K562 (cell line): Measurements from ENCODE around the gene ERN1. TPM values are rescaled to one million over a fixed set of nuclear protein-coding genes. Genes with fewer than 3 reads are reported as not detected.
"Not testable (repeated sequence)": the region's sequence is repeated elsewhere in the genome, so short reads cannot be mapped to it uniquely, and the experiment has no call there.

Experiments
- ATAC-seq: fragments of 200-7000 bp; cut with Tn5 transposase; 3 replicates; pipeline ENCODE4 v1.9.1; 2020; ENCODE audit warnings: moderate library complexity
- BruUV-seq: library from RNA; stranded (reverse); fragments of 400-500 nt; replicated peaks from 2 replicates; lab custom pipeline; 2021; lab: Mats Ljungman, UMichigan
- CTCF ChIA-PET: fragments of 300-600 bp; formaldehyde crosslinking; extraction: SDS; loops from one replicate; lab custom pipeline; 2021; ENCODE audit warnings: low intra/inter-chr PET ratio; lab: Yijun Ruan, JAX
- POLR2A ChIA-PET: fragments of 300-600, 350-650 bp; sonication (Branson Sonifier 250); formaldehyde crosslinking; extraction: SDS; loops from one replicate; lab custom pipeline; 2021; ENCODE audit warnings: antibody characterized with exemption, inconsistent platforms; lab: Yijun Ruan, JAX
- DNase-seq, 4 experiments: peaks; one replicate each; pipeline versions ENCODE4 v3.0.0 to v3.0.0-alpha.2; 2011 to 2018; ENCODE audit warnings: low spot score in 3 of 4, mixed read lengths in 3 of 4; ENCODE audit errors: extremely low read depth in 1 of 4
- FAIRE-seq: peaks from 2 replicates; lab custom pipeline; 2011; peaks lifted over from hg19 to GRCh38; lab: Jason Lieb, UNC
- H2AFZ ChIP-seq: 2 replicates; pipeline ENCODE4 v1.6.0; 2011; ENCODE audit warnings: low read depth, low read length, control low read depth, inconsistent platforms
- H3K27ac ChIP-seq: fragments of 200-600 bp; 3 replicates; pipeline ENCODE4 v1.8.0; 2011; ENCODE audit warnings: low read depth, mild to moderate bottlenecking, control low read depth, inconsistent platforms, low read length, moderate library complexity, mixed read lengths; ENCODE audit errors: extremely low read depth
- H3K27me3 ChIP-seq, 2 experiments: fragments of 300-600 bp in 1 of 2; 2 replicates in 1 of 2; 3 replicates in 1 of 2; pipeline versions ENCODE4 v1.6.0 to v1.8.0; 2011; ENCODE audit warnings: inconsistent platforms in 2 of 2, low read length in 2 of 2, mild to moderate bottlenecking in 1 of 2, mixed read lengths in 1 of 2, moderate library complexity in 1 of 2; ENCODE audit not compliant: control insufficient read depth in 2 of 2, insufficient read depth in 2 of 2
- H3K36me3 ChIP-seq: fragments of 300-600 bp; 3 replicates; pipeline ENCODE4 v1.8.0; 2011; ENCODE audit warnings: mild to moderate bottlenecking, low read length, inconsistent platforms; ENCODE audit not compliant: control insufficient read depth, insufficient read depth
- H3K4me1 ChIP-seq, 2 experiments: fragments of 200-600 bp in 1 of 2; replicated peaks in 1 of 2; 2 replicates in 1 of 2; 3 replicates in 1 of 2; pipeline versions ENCODE4 v1.5.1 to v1.8.0; 2011; ENCODE audit warnings: inconsistent platforms in 2 of 2, low read length in 2 of 2, mild to moderate bottlenecking in 1 of 2, mixed read lengths in 1 of 2, moderate library complexity in 1 of 2; ENCODE audit not compliant: control insufficient read depth in 2 of 2, insufficient read depth in 2 of 2
- H3K4me2 ChIP-seq: 2 replicates; pipeline ENCODE4 v1.6.1; 2011; ENCODE audit warnings: low read length, control low read depth, inconsistent platforms, mixed read lengths; ENCODE audit not compliant: insufficient read depth
- H3K4me3 ChIP-seq: fragments of 200-600 bp; sonication (generic), shearing (Covaris generic); 2 replicates; pipeline ENCODE4 v1.5.1; 2016; ENCODE audit warnings: control low read depth, inconsistent platforms
- H3K79me2 ChIP-seq: fragments of 200-600 bp; 3 replicates; pipeline ENCODE4 v1.8.0; 2011; ENCODE audit warnings: low read length, inconsistent platforms; ENCODE audit not compliant: control insufficient read depth, insufficient read depth
- H3K9ac ChIP-seq, 2 experiments: 2 replicates each; pipeline versions ENCODE4 v1.6.0 to v1.6.1; 2011; ENCODE audit warnings: low read depth in 2 of 2, low read length in 2 of 2, control low read depth in 1 of 2, inconsistent platforms in 1 of 2, mild to moderate bottlenecking in 1 of 2, mixed read lengths in 1 of 2; ENCODE audit not compliant: insufficient read depth in 1 of 2
- H3K9me1 ChIP-seq: one replicate; pipeline ENCODE4 v1.6.0; 2011; ENCODE audit warnings: inconsistent platforms, mild to moderate bottlenecking, low read length, moderate library complexity; ENCODE audit not compliant: control insufficient read depth, insufficient read depth
- H3K9me3 ChIP-seq: replicated peaks from 2 replicates; pipeline ENCODE4 v1.5.1; 2011; ENCODE audit warnings: low read depth, low read length, inconsistent platforms; ENCODE audit not compliant: control insufficient read depth, insufficient read depth
- H4K20me1 ChIP-seq: replicated peaks from 2 replicates; pipeline ENCODE4 v1.6.1; 2011; ENCODE audit warnings: low read length, inconsistent platforms, mixed read lengths; ENCODE audit not compliant: control insufficient read depth, insufficient read depth
- PML ChIP-seq: IDR thresholded peaks from 2 replicates; pipeline ENCODE4 v1.6.1; 2012; ENCODE audit warnings: low read length, inconsistent platforms
- WGBS: fragments of 100-300 bp; shearing (Covaris generic); methylation state at CpG from one replicate; pipeline ENCODE4 v1.1.6; 2016; ENCODE audit warnings: low coverage, mixed read lengths; ENCODE audit not compliant: insufficient coverage; ENCODE audit errors: missing lambda C conversion rate; 5-methylcytosine and 5-hydroxymethylcytosine counted together
- in situ Hi-C: fragments of 300-500 bp; cut with MboI; formaldehyde crosslinking; loops from 4 replicates; pipeline ENCODE4 v1.15.0; 2018; ENCODE audit warnings: inconsistent platforms, mixed read lengths
- intact Hi-C: fragments of 100-400 bp; cut with micrococcal nuclease; formaldehyde crosslinking; loops from 2 replicates; pipeline ENCODE4 v1.14.2; 2022
- polyA plus RNA-seq, 8 experiments: library from polyadenylated mRNA; depleted of rRNA in 4 of 8; stranded (reverse) in 5 of 8; unstranded in 3 of 8; fragments of >200 nt; fragmentation: Nextera tagmentation in 2 of 8; fragmentation: Illumina TruSeq in 1 of 8; extraction: Ambion mirVana in 2 of 8; extraction: Trizol in 1 of 8; gene quantifications; 2 replicates each; pipeline versions ENCODE4 v1.2.1 to v1.2.3, GENCODE V29; 2011 to 2014; ENCODE audit warnings: inconsistent platforms in 1 of 8, missing spikeins in 1 of 8
- total RNA-seq, 7 experiments: library from RNA; depleted of rRNA in 6 of 7; stranded (reverse); fragments of >200 nt in 6 of 7; fragmentation: Illumina TruSeq in 2 of 7; extraction: Trizol in 2 of 7; gene quantifications; 2 replicates each; pipeline versions ENCODE4 v1.2.1 to v1.2.3, GENCODE V29; 2011 to 2021; ENCODE audit warnings: low replicate concordance in 1 of 7
- TF ChIP-seq, protein P1 (sequence below), 3 experiments: IDR thresholded peaks in 2 of 3; conservative IDR thresholded peaks in 1 of 3; 2 replicates each; pipeline ENCODE4 v1.5.1; 2011 to 2012; ENCODE audit warnings: low read length in 3 of 3, mild to moderate bottlenecking in 3 of 3, control low read depth in 2 of 3, improper control_type of control experiment in 1 of 3, inconsistent platforms in 1 of 3, low read depth in 1 of 3, mixed read lengths in 1 of 3, moderate library complexity in 1 of 3; ENCODE audit not compliant: insufficient read depth in 2 of 3

The ERN1 gene
- total and polyA plus RNA-seq, 9 of the 15 experiments (the other 6 are each of a cell fraction or from before 2014, with no cell fraction given), result 2.1 to 22.5 (median 7.3) TPM

DNA sequence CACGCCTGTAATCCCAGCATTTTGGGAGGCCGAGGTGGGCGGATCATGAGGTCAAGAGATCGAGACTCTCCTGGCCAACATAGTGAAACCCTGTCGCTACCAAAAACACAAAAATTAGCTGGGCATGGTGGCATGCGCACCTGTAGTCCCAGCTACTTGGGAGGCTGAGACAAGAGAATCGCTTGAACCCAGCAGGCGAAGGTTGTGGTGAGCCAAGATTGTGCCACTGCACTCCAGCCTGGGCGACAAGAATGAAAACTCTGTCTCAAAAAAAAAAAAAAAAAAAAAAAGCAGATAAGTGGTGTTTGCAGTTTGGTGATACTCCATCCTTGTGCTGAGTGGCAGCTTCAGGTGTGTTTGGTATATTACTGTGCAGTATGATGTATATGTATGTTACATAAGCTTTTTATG is 110.4 kb downstream of the ERN1 start:
- H3K9me1 ChIP-seq, H3K36me3 ChIP-seq, CTCF ChIA-PET, BruUV-seq, H3K9ac ChIP-seq, H3K79me2 ChIP-seq, intact Hi-C loops, ATAC-seq, H3K4me3 ChIP-seq, H2AFZ ChIP-seq, DNase-seq, H3K9me3 ChIP-seq, H3K27me3 ChIP-seq, H3K27ac ChIP-seq, in situ Hi-C loops, H3K4me2 ChIP-seq, H4K20me1 ChIP-seq, FAIRE-seq: not testable (repeated sequence)
- 64% methylated on average over 9 of the region's 9 CpGs for WGBS
- POLR2A ChIA-PET, result interaction anchor here (1.1 to 1.6 kb wide), 2 partner anchors 9 to 12 kb away, joined by 3 read pairs; no protein-coding TSS in a partner anchor
- peaks cover 22 to 26% of the 10 kb centered on the region in 2 experiments; a peak in 4 of 5 replicates for H3K4me1 ChIP-seq

DNA sequence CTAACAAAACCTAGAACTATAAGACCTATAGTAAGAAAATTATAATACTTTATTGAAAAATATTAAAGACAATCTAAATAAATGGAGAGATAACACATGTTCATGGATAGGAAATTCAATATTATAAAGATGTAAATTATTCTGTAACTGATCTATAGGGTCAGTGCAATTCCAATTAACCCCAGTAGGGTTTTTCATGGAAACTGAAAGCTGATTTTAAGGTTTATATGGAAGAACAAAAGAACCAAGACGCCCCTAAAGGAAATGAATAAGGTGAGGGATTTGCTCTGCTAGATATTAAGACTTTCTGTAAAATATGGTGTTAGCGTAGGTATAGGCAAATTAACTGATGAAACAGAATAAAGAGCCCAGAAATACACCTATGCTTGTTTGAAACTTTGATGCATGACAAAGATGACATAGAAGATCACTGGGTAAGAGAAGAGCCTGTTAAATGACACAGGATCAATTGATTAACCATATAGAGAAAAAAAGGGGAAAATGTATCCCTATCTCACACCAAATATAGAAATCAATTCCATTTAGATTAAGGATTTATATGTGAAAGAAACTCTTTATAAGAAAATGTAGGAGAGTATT is 112.5 kb downstream of the ERN1 start:
- 64% methylated on average over 2 of the region's 2 CpGs for WGBS
- H3K27ac ChIP-seq, result no peak overlapping the region
- intact Hi-C loops, result no loop called here

More for the DNA sequence above, 112.5 kb downstream of the ERN1 start:
- in situ Hi-C loops, result no loop called here
- no peak overlapping the region for H3K9ac ChIP-seq
- no peaks in the 10 kb centered on the region for H4K20me1 ChIP-seq
- DNase-seq, result peak in 1 of 4 experiments; percentile 17
- H3K4me2 ChIP-seq, result no peak overlapping the region
- H3K4me1 ChIP-seq, result peaks cover 4 to 7% of the 10 kb centered on the region in 2 experiments; a peak in 3 of 5 replicates
- no peaks in the 10 kb centered on the region for H3K79me2 ChIP-seq
- no peak for ATAC-seq
- no peaks in the 10 kb centered on the region for H3K27me3 ChIP-seq
- no peak overlapping the region for H3K4me3 ChIP-seq
- FAIRE-seq, result no peak
- TF ChIP-seq, protein P1, sequence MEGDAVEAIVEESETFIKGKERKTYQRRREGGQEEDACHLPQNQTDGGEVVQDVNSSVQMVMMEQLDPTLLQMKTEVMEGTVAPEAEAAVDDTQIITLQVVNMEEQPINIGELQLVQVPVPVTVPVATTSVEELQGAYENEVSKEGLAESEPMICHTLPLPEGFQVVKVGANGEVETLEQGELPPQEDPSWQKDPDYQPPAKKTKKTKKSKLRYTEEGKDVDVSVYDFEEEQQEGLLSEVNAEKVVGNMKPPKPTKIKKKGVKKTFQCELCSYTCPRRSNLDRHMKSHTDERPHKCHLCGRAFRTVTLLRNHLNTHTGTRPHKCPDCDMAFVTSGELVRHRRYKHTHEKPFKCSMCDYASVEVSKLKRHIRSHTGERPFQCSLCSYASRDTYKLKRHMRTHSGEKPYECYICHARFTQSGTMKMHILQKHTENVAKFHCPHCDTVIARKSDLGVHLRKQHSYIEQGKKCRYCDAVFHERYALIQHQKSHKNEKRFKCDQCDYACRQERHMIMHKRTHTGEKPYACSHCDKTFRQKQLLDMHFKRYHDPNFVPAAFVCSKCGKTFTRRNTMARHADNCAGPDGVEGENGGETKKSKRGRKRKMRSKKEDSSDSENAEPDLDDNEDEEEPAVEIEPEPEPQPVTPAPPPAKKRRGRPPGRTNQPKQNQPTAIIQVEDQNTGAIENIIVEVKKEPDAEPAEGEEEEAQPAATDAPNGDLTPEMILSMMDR (IDR thresholded peaks at IDR 0.05 in 2 of 3, conservative IDR thresholded peaks at IDR 0.05 in 1 of 3; ENCODE audit: insufficient read depth in 2 of 3, low read depth in 1 of 3, low read length in 3 of 3), result 0 out of 6 replicates have a peak, but pooled peaks of 1 of the 3 experiments have one; percentile 4
- no peak for TF ChIP-seq PML
- no peaks in the 10 kb centered on the region for H3K36me3 ChIP-seq
- H3K9me3 ChIP-seq, result no peaks in the 10 kb centered on the region
- no peak overlapping the region for H2AFZ ChIP-seq
- ChIA-PET POLR2A (interaction anchor here (0.6 to 1.3 kb wide), 3 partner anchors 10 to 82 kb away, joined by 3 to 4 read pairs (median 3); no protein-coding TSS in a partner anchor), CTCF (no interaction called here)
- H3K9me1 ChIP-seq, result no peaks in the 10 kb centered on the region
- no TSS peak for BruUV-seq
